Activated CD4-positive, alpha-beta memory T cell treated with anti-CD3 and anti-CD28 coated beads for 36 hours (primary cell): Measurements from ENCODE around the gene SMIM7. TPM values are rescaled to one million over a fixed set of nuclear protein-coding genes. Genes with fewer than 3 reads are reported as not detected.

ENCODE experiments used
- CTCF ChIA-PET: fragments of 350-600 bp; sonication (Branson Sonifier 250); formaldehyde crosslinking; loops from one replicate; lab custom pipeline; 2021; ENCODE audit warnings: antibody characterized with exemption, inconsistent platforms; lab: Charles Lee
- POLR2A ChIA-PET: fragments of 350-600 bp; sonication (Branson Sonifier 250); formaldehyde crosslinking; loops from one replicate; lab custom pipeline; 2021; ENCODE audit warnings: antibody characterized with exemption; lab: Charles Lee
- DNase-seq: peaks from one replicate; pipeline ENCODE4 v3.0.0-alpha.2; 2020
- H3K27ac Mint-ChIP-seq: one replicate; pipeline ENCODE4 v1.8.0; 2021; ENCODE audit warnings: mixed read lengths
- H3K27me3 Mint-ChIP-seq: one replicate; pipeline ENCODE4 v1.8.0; 2021; ENCODE audit warnings: mixed read lengths
- H3K36me3 Mint-ChIP-seq: one replicate; pipeline ENCODE4 v1.8.0; 2021; ENCODE audit warnings: mixed read lengths
- H3K4me1 Mint-ChIP-seq: one replicate; pipeline ENCODE4 v1.8.0; 2021; ENCODE audit warnings: low read depth, mixed read lengths
- H3K4me3 Mint-ChIP-seq: one replicate; pipeline ENCODE4 v1.8.0; 2021; ENCODE audit warnings: mild to moderate bottlenecking, mixed read lengths
- H3K9me3 Mint-ChIP-seq: one replicate; pipeline ENCODE4 v1.8.0; 2021; ENCODE audit warnings: mixed read lengths
- intact Hi-C: fragments of 100-400 bp; cut with micrococcal nuclease; formaldehyde crosslinking; loops from one replicate; pipeline ENCODE4 v1.15.1; 2023
- total RNA-seq, 2 experiments: library from RNA; stranded (reverse); gene quantifications; one replicate each; pipeline ENCODE4 v1.2.3, GENCODE V29; 2021

The SMIM7 gene
- total RNA-seq, 2 experiments from 2014 or later: 50.5 to 50.9 TPM

DNA sequence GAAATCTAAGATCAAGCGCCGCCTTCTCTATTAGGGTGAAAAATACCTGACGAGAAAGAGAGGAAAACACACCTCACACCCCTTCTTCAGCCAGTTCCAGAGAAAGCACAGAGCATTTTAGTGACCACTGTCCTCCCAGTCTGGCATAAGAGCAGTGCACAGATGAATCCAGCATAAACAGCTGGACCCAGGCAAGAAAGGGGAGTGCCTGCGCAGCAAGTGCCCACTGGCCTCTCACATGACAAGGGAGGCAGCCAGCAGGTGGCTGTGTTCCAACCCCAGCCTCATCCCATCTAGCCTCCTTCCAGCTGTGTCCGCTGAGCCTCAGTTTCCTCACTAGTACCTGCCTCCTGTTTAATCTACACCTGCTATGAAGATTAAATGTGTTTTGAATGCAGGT is 39.9 kb downstream of the SMIM7 start:
- no peak overlapping the region for H3K27ac Mint-ChIP-seq
- H3K4me3 Mint-ChIP-seq: no peak overlapping the region
- intact Hi-C loops: no loop called here
- H3K36me3 Mint-ChIP-seq: peaks cover 9% of the 10 kb centered on the region
- H3K9me3 Mint-ChIP-seq: no peaks in the 10 kb centered on the region
- no peak for DNase-seq
- H3K27me3 Mint-ChIP-seq: no peaks in the 10 kb centered on the region
- H3K4me1 Mint-ChIP-seq: peaks cover 58% of the 10 kb centered on the region
- ChIA-PET POLR2A (no interaction called here), CTCF (no interaction called here)

DNA sequence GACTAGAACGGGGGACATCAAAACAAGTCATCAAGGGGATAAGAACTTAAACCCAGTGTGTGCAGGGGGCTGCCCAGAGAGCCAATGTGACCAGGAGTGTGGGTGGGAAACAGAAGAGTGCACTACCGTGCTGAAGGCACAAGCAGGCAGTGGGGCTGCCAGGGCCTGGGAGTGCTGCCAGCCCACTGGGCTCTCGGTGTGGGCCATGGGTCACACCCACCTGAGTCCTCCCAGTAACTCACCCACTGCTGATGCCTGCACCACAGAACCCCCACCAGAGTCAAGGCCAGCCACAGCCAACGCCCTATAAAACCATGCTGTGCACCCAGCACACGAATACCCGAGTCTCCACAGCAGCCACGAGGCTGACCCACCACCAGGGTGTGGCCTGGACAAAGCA is 40.5 kb downstream of the SMIM7 start:
- peaks cover 6% of the 10 kb centered on the region for H3K36me3 Mint-ChIP-seq
- intact Hi-C loops: no loop called here
- ChIA-PET POLR2A (no interaction called here), CTCF (no interaction called here)
- DNase-seq: no peak
- H3K27me3 Mint-ChIP-seq: no peaks in the 10 kb centered on the region
- H3K4me3 Mint-ChIP-seq: no peak overlapping the region
- H3K4me1 Mint-ChIP-seq: peaks cover 60% of the 10 kb centered on the region
- no peak overlapping the region for H3K27ac Mint-ChIP-seq
- H3K9me3 Mint-ChIP-seq: no peaks in the 10 kb centered on the region

DNA sequence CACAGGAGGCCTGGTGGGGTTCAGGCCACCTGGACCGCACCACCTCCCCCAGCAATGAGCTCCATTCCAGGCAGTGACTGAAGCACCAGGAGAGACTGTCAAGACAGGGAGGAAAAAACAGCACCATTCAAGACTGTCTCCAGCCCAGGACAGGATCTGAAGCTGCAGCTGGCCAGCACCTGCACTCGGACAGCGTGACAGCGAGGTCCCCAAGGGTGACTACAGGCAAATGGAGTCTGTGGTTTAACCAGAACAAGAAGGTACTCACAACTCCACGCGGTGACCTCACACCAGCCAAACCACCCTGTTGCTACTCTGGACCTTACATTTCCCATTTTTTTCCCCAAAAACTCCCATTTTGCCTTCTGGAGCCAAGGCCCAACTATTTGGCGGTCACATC is 41.7 kb downstream of the SMIM7 start:
- CTCF ChIA-PET: no interaction called here
- H3K27ac Mint-ChIP-seq: no peak overlapping the region
- no peaks in the 10 kb centered on the region for H3K36me3 Mint-ChIP-seq

GRCh38 chr19:16615808-16616207 is 44.1 kb downstream of the SMIM7 start:
- no peak overlapping the region for H3K4me3 Mint-ChIP-seq
- H3K27ac Mint-ChIP-seq: no peak overlapping the region
- H3K27me3 Mint-ChIP-seq: no peaks in the 10 kb centered on the region
- no peak for DNase-seq
- intact Hi-C loops: no loop called here
- no peaks in the 10 kb centered on the region for H3K36me3 Mint-ChIP-seq
- peaks cover 71% of the 10 kb centered on the region for H3K4me1 Mint-ChIP-seq
- ChIA-PET POLR2A (interaction anchor here (0.9 kb wide), 2 partner anchors 11 to 31 kb away, joined by 3 read pairs; no protein-coding TSS in a partner anchor), CTCF (interaction anchor here (0.5 to 1.1 kb wide), 3 partner anchors 62 to 174 kb away, joined by 3 read pairs; no protein-coding TSS in a partner anchor)
- H3K9me3 Mint-ChIP-seq: no peaks in the 10 kb centered on the region

More for the DNA sequence above, 41.7 kb downstream of the SMIM7 start:
- no peak for DNase-seq
- Mint-ChIP-seq H3K4me3 (no peak overlapping the region), H3K4me1 (peaks cover 61% of the 10 kb centered on the region), H3K9me3 (no peaks in the 10 kb centered on the region), H3K27me3 (no peaks in the 10 kb centered on the region)
- POLR2A ChIA-PET: interaction anchor here (1.0 to 1.2 kb wide), 2 partner anchors 8 to 34 kb away, joined by 3 read pairs; no protein-coding TSS in a partner anchor
- intact Hi-C loops: no loop called here

- H3K4me1 Mint-ChIP-seq: peaks cover 72% of the 10 kb centered on the region
- DNase-seq: no peak
- CTCF ChIA-PET: interaction anchor here (1.1 kb wide), 1 partner anchor 86 kb away, joined by 3 read pairs; no protein-coding TSS in a partner anchor
- H3K27me3 Mint-ChIP-seq: no peaks in the 10 kb centered on the region
- H3K36me3 Mint-ChIP-seq: no peaks in the 10 kb centered on the region
- H3K9me3 Mint-ChIP-seq: no peaks in the 10 kb centered on the region
- H3K4me3 Mint-ChIP-seq: no peak overlapping the region
- H3K27ac Mint-ChIP-seq: no peak overlapping the region
- POLR2A ChIA-PET: no interaction called here
- intact Hi-C loops: no loop called here
Measured at GRCh38 chr19:16614941-16615340, 45.0 kb downstream of the SMIM7 start.

DNA sequence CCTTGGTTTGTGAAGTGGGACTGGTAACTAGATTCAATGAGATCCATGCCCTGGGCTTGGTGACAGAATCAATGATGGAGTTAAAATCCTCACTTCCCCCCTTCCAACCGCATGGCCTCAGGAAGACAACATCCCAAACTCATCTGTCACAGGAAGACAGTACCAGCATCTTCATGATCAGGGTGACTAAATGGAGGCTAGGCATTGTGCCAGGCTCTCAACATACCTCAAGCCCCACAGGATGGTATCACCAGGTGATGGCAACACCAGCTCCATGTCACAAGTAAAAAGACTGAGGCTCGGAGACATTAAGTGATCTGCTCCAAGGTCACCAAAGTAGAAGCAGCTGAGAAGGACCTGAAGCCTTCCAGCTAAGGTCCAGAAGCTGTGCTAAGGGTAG is 46.1 kb downstream of the SMIM7 start:
- H3K4me1 Mint-ChIP-seq: peaks cover 68% of the 10 kb centered on the region
- no peak for DNase-seq
- ChIA-PET POLR2A (no interaction called here), CTCF (interaction anchor here (1.5 kb wide), 1 partner anchor 24 kb away, joined by 3 read pairs; no protein-coding TSS in a partner anchor)
- H3K27me3 Mint-ChIP-seq: no peaks in the 10 kb centered on the region
- no peak overlapping the region for H3K27ac Mint-ChIP-seq
- intact Hi-C loops: no loop called here
- no peak overlapping the region for H3K4me3 Mint-ChIP-seq
- H3K9me3 Mint-ChIP-seq: no peaks in the 10 kb centered on the region
- no peaks in the 10 kb centered on the region for H3K36me3 Mint-ChIP-seq

- peaks cover 69% of the 10 kb centered on the region for H3K4me1 Mint-ChIP-seq
- no peaks in the 10 kb centered on the region for H3K27me3 Mint-ChIP-seq
- ChIA-PET POLR2A (interaction anchor here (0.8 kb wide), 1 partner anchor 26 kb away, joined by 3 read pairs; no protein-coding TSS in a partner anchor), CTCF (interaction anchor here (1.0 to 1.5 kb wide), 2 partner anchors 13 to 23 kb away, joined by 3 to 4 read pairs; no protein-coding TSS in a partner anchor)
- no peak overlapping the region for H3K27ac Mint-ChIP-seq
- H3K36me3 Mint-ChIP-seq: no peaks in the 10 kb centered on the region
- intact Hi-C loops: loop anchor here (1.0 kb wide), 1 partner anchor 84 kb away; no protein-coding TSS in a partner anchor
- no peak for DNase-seq
- H3K4me3 Mint-ChIP-seq: no peak overlapping the region
- H3K9me3 Mint-ChIP-seq: no peaks in the 10 kb centered on the region
Measured at GRCh38 chr19:16612636-16613035, 47.3 kb downstream of the SMIM7 start.

GRCh38 chr19:16611121-16611520 is 48.8 kb downstream of the SMIM7 start:
- POLR2A ChIA-PET: no interaction called here
- Mint-ChIP-seq H3K4me3 (no peak overlapping the region), H3K4me1 (peaks cover 59% of the 10 kb centered on the region), H3K36me3 (no peaks in the 10 kb centered on the region), H3K27me3 (no peaks in the 10 kb centered on the region), H3K27ac (no peak overlapping the region), H3K9me3 (no peaks in the 10 kb centered on the region)
- DNase-seq: no peak
- intact Hi-C loops: no loop called here
- CTCF ChIA-PET: no interaction called here

DNA sequence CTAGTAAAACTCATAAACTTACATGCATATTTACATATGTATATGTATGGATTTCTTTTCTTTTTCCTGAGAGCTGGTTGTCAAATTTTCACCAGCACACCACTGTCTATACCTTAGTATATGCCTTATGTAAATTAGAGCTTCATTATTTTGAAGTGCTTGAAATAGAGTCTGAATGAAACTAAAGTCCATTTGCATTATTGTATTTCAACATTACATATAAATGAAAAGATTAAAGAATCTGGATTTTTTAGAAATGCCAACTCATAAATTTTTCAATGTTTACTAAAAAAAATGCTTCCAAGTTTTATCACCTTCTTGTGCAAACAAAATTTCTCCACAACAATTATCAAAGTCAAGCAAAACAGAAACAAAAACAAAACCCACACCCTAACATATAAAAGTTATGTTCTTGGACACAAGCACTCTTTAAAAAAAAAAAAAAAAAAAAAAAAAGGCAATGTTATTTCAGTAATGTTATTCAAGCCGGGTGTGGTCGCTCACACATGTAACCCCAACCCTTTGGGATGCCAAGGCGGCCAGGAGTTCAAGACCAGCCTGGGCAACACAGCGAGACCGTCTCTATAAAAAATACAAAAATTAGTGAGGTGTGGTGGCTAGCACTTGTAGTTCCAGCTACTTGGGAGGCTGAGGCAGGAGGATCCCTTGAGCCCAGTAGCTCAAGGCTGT is 50.3 kb downstream of the SMIM7 start:
- ChIA-PET CTCF (interaction anchor here (0.7 kb wide), 1 partner anchor 170 kb away, joined by 3 read pairs; no protein-coding TSS in a partner anchor), POLR2A (no interaction called here)
- no peak overlapping the region for H3K4me3 Mint-ChIP-seq
- no peaks in the 10 kb centered on the region for H3K36me3 Mint-ChIP-seq
- H3K4me1 Mint-ChIP-seq: peaks cover 60% of the 10 kb centered on the region
- no peak for DNase-seq
- H3K27ac Mint-ChIP-seq: no peak overlapping the region
- intact Hi-C loops: no loop called here
- no peaks in the 10 kb centered on the region for H3K27me3 Mint-ChIP-seq
- H3K9me3 Mint-ChIP-seq: no peaks in the 10 kb centered on the region

- Mint-ChIP-seq H3K27me3 (no peaks in the 10 kb centered on the region), H3K36me3 (no peaks in the 10 kb centered on the region), H3K9me3 (no peaks in the 10 kb centered on the region), H3K4me1 (peaks cover 56% of the 10 kb centered on the region), H3K27ac (no peak overlapping the region), H3K4me3 (no peak overlapping the region)
- ChIA-PET POLR2A (no interaction called here), CTCF (no interaction called here)
- intact Hi-C loops: no loop called here
- no peak for DNase-seq
Measured at GRCh38 chr19:16608290-16608739, 51.6 kb downstream of the SMIM7 start.

DNA sequence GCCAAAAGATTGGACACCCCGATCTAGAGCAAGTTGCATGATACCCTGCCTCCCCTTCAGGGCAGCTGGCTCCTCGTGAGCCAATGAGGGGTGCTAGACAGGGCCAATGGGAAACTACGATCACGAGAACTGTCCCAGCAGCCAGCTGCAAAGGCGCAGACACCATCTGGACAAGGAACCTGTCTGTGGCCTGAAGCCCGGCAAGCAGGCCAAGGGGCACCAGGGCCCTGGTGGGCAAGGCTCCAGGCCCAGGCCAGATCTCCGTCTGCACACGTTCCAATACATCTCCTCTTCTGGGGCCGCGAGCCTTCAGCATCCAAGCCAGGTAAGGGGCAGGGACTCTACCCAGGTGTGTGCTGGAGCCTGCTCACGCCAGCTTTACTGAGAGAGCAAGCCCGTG is 52.1 kb downstream of the SMIM7 start:
- Mint-ChIP-seq H3K4me1 (peaks cover 54% of the 10 kb centered on the region), H3K27ac (no peak overlapping the region), H3K4me3 (no peak overlapping the region), H3K9me3 (no peaks in the 10 kb centered on the region), H3K27me3 (no peaks in the 10 kb centered on the region), H3K36me3 (no peaks in the 10 kb centered on the region)
- intact Hi-C loops: no loop called here
- POLR2A ChIA-PET: no interaction called here
- no peak for DNase-seq
- CTCF ChIA-PET: interaction anchor here (0.7 kb wide), 1 partner anchor 21 kb away, joined by 3 read pairs; no protein-coding TSS in a partner anchor

DNA sequence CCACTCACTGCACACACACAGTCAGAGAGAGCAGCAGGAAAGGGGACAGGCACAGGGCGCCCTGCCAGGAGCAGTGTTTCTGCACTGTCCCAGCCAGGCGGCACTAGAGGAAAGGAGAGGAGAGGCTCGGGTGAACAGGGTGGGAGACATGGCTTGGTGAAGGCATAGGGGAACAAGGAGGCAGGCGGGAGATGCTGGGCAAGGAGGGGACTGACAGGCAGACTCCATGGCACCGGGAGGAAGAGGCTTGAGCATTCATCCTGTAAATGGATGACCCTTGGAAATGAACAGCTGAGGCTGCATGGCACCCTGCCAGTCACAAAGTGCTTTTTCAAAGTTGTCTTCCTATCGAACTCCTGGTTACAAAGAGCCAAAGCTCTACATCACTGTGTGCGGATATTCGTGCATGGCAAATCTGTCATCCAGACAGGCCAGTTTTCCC is 54.4 kb downstream of the SMIM7 start:
- CTCF ChIA-PET: no interaction called here
- peaks cover 43% of the 10 kb centered on the region for H3K4me1 Mint-ChIP-seq
- no peak overlapping the region for H3K27ac Mint-ChIP-seq
- DNase-seq: no peak
- intact Hi-C loops: no loop called here
- POLR2A ChIA-PET: no interaction called here
- H3K4me3 Mint-ChIP-seq: no peak overlapping the region
- no peaks in the 10 kb centered on the region for H3K9me3 Mint-ChIP-seq
- H3K27me3 Mint-ChIP-seq: no peaks in the 10 kb centered on the region
- H3K36me3 Mint-ChIP-seq: no peaks in the 10 kb centered on the region
